GM21447 (cell line): ENCODE measurements around the gene CLCN6.

Experiments used
- ATAC-seq: cut with Tn5 transposase; IDR thresholded peaks from one replicate; pipeline ENCODE4 v1.9.1; 2021; ENCODE audit not compliant: unreplicated experiment

Gene CLCN6

DNA sequence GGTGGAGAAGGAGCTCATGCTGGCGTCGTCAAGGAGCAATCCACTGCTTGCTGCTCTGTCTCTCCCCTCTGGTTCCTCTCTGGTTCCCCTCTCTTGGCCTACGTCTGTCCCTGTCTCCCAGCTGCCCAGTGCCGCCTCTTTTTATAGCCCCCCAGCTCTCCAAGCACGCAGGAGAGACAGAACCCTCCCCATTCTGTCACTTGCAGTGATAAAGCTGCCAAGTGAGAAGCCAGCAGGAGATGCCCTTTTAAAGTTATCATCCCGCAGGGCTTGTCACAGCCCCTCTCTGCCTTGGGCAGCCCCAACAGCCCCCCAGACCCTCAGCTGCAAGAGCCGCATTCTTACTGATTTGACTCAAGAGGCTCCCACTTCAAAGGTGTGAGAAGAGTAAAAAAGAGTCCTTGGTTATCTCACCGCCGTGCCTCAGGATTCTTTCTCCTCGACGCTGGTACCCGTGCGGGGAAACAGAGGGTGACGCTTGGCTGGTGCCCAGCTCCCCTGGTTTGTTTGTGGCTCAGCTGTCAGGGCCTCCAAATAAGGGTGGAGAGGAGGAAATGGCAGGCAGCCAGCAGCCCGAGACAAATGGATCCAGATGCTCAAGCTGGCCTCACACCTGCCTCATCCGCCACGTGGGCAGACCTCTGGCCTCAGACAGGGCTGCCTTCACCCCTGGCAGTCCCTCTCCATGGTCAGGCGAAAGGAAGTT lies 41.8 kb downstream of the CLCN6 start, which contains the start of gene NPPA:
TSS of gene NPPA (minus strand) at position 117 of the 706 bp plus-strand sequence. CDS start at position 18, 99 bp downstream.
- ATAC-seq, result no peak

DNA sequence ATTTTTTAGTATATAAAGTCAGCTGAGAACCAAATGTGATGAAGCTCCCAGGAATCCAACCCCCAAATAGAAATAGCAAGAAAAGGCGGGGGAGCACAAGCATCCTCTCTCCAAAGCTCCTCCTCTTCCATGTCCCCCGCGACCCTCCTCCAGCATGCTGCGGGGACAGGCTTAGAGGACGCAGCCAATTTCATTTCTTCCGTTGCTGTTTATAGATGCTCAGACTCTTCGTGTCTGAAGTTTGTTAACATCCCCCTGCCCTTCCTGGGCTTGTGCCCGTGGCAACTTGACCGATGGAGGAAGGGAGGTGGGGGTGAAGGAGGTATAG lies 42.3 kb downstream of the CLCN6 start:
- no peak for ATAC-seq

DNA sequence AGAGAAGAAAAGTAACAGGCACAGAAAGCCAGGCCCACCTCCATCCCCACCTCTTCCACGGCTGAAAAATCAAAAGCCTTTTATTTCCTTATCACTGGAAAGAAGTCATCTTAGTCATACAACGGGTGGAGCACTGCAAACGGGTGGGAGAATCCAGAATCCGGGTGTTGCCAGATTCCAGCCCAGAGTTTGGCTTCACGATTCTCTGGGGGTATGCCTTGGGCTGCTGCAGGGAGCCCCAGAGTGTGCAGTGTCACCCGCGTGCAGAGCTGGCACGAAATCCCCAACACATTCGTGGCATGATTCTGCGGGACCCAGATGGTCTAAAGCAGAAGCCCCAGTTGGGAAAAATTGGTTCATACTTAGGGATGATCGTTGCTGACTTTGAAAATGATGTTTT lies 44.2 kb downstream of the CLCN6 start:
- ATAC-seq, result no peak

DNA sequence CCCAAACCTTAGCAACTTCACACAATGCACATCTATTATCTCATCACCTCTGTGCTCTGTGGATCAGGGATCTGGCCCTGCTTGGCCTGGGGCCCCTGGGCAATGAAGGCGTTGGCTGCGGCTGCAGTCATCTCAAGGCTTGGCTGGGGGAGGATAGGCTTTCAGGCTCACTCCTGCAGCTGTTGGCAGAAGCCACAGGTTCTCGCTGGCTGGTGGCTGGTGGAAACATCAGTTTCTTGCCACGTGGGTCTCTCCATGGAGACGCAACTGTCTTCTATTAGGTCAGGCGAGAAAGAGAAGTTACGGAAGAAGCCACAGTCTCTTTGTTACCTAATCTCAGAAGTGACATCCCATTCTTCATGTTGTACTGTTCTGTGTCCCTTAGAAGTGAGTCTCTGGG lies 45.2 kb downstream of the CLCN6 start:
- no peak for ATAC-seq

DNA sequence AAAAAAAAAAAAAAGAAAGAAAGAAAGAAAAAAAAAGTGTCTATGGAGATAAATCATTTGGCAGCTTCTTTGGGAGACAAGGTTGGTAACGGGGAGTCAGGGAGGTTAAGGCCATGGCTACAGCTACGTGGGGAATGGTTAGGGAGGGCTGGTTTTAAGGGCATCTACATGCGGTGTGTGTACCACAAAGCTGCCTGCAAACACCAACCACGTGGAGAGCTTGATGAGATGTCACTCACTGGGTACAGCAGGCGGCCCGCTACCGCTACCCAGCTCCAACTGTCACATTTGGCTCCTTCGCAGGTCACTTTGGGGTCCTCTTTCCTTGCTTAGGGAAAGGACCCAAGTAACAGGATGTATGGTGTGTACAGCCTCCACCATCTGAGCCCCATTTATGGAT lies 48.5 kb downstream of the CLCN6 start:
- no peak for ATAC-seq

DNA sequence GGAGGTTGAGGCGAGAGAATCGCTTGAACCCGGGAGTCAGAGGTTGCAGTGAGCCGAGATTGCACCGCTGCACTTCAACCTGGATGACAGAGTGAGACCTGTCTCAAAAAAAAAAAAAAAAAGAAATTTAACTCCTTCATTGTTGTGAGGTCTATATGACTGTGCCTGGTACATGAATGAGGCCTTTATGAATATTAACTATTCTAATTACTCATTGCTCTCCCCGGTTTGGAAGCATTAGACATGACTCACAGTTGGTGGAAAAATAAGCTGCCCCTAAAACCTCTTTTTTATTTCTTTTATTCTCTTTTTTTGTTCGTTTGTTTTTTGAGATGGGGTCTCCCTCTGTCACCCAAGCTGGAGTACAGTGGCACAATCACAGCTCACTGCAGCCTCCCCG lies 49.4 kb downstream of the CLCN6 start:
- no peak for ATAC-seq

DNA sequence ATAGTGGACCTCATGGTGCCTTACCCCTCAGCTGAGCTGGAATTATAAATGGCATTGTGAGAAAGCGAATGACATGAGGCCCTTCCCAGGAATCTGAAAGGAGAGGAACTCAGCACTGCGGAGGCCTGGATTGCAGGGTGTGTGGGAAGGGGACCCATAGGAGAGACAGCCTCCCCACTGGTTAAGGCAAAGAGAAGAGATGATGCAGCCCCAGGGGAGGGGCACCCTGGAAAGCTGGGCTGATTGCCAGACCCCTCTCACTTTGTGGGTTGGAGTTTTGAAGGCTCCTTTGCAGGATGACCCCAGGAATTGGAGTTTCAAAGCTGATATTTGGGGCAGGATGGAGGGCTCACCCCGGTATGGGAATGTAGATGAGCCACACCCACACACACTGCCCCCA lies 50.7 kb downstream of the CLCN6 start:
- ATAC-seq, result no peak

DNA sequence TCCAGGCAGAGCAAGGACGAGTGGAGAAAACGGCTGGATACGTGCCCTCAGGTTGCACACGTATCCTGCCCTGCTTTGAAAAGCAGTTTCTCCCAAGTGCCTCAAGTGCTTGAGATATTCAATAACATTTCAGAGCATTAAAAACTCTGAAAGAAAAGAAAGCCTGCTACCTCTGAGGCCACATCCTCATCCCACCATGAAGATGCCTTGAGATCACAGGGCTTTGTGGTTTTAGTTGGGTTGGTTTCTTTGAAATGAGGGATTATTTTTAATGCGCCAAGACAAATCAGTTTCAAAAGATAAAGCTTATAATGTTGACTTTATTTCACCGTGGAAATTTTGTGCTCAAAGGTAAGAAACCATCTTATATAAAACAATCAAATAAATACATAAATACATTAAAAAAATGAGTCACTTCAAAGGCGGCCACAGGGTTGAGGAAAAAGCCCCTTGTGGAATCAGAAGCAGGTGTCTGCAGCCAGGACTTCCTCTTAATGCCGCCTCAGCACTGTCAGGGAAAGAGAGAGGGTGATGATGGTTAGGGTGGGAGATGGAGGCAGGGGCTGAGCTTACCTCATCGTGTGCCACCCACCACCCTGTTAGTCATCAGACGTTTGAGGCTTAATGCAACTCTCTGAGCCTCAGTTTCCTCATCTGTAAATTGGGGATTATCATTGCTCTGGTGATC lies 51.3 kb downstream of the CLCN6 start:
- ATAC-seq, result no peak

DNA sequence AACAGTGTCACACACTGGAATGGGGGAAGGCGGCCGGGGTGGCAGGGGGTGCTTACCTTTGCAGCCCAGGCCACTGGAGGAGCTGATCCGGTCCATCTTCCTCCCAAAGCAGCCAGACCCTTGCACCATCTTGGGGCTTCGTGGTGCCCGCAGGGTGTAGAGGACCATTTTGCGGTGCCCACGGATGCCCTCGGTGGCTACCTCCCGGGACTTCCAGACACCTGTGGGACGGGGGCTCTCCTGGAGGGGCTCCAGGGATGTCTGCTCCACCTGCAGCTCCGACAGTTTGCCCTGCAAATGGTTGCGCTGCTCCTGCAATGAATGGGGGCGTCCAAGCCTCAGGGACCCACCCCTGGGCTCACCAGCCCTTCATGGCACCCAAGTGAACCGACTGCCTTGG lies 52.2 kb downstream of the CLCN6 start:
- ATAC-seq, result no peak

DNA sequence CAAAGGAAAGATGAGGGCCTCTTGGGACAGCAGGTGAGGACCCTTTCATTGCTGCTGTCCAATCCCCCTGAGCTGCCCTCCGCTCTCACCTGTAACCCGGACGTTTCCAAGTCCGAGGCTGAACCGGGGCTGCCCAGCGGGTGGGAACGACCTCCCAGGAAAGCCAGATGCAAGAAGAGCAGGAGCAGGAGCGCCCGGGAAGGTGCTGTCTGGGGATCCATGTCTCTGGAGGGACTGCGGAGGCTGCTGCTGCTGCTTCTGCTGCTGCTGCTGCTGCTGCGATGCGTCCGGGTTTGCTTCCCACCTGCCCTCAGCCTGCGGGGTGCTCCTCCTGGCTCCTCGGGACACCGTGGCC lies 52.6 kb downstream of the CLCN6 start, which contains the start of gene NPPB:
TSS of gene NPPB (minus strand) at position 333 of the 355 bp plus-strand sequence. CDS start at position 221, 112 bp downstream.
- no peak for ATAC-seq

DNA sequence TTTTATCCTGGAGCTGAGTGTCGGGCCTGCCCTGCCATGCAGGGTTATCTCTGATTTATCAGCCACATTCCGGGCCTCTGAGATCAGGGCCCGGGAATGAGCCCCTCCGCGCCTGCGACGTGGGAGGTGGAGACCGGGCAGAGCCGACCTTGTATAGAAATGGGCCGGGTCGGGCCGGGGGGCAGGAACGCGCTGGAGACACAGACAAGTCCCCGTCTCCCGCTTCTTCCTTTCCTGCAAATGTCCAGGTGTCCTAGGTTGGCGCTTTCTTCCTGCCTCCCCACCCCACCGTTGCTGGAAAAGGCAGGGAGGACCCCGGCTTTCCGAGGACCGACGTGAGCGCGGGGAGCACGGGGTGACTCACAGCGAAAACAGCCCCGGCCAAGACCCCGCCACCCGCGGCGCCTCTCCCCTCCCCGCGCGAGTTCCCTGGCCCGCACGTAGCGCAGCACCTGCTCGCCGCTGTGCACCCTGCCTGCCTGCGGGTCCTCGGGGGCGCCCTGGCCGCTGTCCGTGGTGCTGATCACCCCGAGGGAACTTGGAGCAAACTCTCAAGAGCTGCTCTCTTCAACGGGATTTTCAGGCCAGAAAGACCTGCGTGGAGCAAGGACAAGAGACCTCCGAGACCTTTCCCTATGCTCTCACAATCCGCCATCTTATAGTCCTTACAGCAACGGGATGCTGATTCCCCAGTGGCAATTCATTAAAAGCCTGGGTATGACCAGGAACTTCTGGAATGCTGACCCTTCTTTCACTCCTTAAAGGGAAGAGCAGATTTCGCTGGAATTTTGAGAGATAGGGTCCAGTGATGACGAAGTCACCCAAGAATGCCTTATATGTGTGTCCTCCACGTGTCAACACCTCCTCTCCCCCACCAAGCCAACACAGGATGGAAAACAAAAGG lies 53.2 kb downstream of the CLCN6 start:
- ATAC-seq, result no peak

DNA sequence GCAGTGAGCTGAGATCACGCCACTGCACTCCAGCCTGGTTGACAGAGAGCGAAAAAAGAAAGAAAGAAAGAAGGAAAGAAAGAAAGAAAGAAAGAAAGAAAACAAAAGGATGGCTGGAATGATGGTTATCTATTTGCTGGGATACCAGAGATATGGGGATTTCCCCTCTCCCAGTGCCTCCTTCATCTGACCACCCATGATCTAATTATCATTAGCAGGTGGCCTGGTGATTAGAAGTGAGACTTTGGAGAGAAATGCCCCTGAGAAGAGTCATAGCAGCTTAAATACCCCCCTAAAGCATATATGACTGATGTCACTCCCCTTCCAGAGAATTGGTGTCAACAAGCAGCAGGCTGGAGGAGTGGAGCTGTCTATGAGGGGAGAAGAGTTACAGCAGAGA lies 54.1 kb downstream of the CLCN6 start:
- no peak for ATAC-seq

DNA sequence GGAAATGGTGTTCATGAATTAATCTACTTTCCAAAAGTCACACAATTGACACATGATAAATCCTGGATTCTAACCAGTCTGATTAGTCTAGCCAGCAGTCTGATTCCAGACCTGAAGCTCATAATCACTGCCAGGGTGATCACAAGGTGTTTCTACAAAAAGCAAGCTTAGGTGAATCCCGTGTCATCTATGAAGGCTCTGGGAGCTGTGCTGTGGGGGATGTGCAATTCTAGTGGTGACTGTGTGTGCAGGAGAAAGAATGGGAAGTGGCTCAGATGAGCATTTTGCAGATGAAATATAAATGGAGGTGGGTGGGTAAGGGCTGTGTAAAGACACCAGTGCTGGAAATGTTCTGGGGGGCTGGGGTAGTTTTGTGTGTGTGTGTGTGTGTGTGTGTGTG lies 54.6 kb downstream of the CLCN6 start:
- ATAC-seq, result no peak

DNA sequence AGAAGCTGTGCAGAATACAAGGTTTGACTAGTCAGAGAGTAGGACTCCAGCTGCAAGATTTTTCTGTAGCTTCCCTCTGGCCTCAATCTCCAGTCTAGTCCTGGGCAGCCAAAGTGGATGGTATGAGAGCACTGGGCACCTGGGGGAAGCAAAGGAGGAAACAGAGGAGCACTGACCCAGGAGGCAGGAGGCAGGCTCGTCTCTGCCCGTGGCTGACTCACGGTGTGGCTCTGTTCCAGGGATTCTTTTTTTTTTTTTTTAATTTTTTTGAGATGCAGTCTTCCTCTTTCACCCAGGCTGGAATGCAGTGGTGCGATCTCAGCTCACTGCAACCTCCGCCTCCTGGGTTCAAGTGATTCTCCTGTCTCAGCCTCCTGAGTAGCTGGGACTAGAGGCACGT lies 56.9 kb downstream of the CLCN6 start:
- no peak for ATAC-seq

DNA sequence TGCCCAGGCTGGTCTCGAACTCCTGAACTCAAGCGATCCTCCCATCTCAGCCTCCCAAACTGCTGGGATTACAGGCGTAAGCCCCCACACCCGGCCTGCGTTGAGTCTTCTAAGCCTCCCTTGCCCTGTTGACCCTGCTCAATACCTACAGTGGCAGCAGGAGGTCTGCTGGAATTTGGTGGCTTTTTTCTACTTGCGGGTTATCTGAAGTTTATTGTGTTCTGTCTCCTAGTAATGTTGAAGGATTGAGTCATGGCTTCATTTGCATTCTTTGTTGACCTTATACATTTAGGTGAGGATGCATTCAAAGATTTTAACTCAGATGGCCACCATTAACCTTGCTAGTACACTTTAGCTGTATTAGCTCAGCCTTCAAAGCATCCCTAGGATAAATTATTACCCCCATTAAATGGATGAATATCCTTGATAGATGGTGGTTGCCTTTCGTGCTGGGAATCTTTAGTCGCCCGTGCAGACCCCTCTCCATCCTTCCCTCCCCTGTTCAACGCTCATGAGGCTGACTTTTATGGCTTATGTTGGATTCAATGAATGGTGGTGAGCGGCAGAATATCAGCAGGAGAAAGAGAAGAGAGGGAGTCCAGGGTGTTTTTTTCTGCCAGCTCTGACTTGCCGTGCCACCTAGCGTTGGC lies 62.5 kb downstream of the CLCN6 start:
- no peak for ATAC-seq

DNA sequence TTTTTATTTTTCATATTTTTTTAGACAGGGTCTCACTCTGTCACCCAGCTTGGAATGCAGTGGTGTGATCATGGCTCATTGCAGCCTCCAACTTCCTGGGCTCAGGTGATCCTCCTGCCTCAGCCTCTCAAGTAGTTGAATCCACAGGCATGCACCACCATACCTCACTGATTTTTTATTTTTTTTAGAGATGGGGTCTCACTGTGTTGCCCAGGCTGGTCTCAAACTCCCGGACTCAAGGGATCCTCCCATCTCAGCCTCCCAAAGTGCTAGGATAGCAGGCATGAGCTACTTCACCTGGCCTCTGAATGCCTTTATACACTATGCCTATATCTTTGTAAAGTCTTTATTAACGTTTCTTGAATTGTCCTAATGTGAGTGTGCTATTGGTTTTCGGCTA lies 63.1 kb downstream of the CLCN6 start:
- ATAC-seq, result no peak

DNA sequence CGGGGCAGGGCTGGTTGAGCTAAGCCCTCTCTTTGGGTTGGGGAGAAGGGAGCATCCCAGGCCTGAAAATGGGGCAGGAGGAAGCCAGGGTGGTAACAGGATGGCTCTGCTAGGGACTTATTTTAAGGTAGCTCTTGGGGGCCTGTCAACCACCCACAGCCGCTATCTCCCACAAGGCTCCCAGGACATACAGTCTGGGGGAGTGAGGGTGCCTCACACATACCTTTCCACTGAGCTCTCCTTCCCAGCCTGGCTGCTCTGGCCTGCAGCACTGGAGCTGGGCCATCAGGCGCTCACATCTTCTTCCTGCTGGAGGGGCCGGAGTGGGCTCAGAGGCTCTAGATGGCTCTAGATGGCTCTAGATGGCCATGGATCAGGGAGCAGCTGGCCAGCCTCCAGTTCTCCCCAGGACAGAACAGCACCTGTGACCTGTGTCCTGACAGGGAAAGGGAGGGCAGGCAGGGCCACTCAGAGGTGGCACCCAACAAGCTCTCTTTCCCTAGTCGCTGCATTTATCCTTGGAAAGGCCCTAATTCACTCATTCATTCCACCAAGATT lies 63.7 kb downstream of the CLCN6 start:
- no peak for ATAC-seq

DNA sequence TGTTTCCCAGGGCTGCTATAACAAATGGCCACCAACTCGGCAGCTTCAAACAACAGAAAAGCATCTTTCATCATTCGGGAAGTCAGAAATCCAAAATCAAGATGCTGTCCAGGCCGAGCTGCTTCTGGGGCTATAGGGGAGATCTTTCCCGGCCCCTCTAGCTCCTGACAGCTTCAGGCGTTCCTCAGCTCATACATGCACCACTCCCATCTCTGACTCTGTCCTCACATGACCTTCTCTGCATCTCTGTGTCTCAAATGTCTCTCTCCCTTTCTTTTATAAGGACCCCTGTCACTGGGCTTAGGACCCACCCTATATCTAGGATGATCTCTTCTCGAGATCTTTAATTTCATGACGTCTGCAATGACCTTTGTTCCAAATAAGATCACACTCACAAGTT lies 66.6 kb downstream of the CLCN6 start:
- ATAC-seq, result no peak

DNA sequence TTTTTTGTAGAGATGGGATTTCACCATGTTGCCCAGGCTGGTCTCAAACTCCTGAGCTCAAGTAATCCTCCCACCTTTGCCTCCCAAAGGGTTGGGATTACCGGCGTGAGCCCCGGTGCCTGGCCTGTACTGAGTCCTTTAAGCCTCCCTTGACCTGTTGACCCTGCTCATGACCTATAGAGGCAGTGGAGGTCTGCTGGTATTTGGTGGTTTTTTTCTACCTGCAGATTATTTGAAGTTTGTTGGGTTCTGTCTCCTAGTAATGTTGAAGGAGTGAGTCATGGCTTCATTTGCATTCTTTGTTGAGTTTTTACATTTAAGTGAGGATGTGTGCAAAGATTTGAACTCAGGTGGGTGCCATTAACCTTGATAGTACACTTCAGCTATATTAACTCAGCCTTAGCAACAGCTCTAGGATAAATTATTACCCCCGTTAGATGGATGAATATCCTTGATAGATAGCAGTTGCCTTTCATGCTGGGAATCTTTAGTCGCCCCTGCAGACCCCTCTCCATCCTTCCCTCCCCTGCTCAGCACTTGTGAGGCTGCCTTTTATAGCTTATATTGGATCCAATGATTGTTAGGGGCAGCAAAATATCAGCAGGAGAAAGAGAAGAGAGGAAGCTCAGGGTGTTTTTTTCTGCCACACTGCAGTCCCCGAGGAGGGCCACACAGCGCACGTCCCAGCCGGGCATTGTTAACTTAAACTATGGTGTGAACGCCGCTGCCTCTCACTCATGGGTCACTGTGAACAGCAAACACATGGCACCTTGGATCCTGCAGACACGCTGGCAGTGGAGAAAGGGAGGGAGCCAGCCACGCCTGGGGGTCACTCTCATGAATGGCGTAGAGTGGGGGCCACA lies 67.6 kb downstream of the CLCN6 start:
- ATAC-seq, result no peak

DNA sequence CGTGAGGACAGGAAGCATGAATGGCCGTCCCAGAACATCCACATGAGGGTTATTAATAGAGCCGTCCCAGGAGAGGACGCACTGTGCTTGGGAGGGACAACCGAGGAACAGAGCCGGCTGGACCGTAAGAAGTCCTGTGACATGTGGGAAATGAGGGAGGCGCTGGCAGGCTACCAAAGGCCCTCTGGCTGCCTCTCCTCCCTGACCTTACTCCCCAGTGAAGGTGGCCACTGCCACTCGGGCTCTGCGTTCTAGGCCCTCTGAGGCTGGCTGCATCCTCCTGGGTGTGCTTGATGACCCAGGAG lies 68.2 kb downstream of the CLCN6 start:
- ATAC-seq, result no peak
